HG03457 (cell line): ENCODE results near the gene ST7.
"Not testable (repeated sequence)": the region's sequence is repeated elsewhere in the genome, so short reads cannot be mapped to it uniquely, and the experiment has no call there.

ENCODE experiments used
- ATAC-seq: cut with Tn5 transposase; IDR thresholded peaks from one replicate; pipeline ENCODE4 v1.9.1; 2021; ENCODE audit warnings: moderate number of reproducible peaks; ENCODE audit not compliant: unreplicated experiment

ST7 gene

DNA sequence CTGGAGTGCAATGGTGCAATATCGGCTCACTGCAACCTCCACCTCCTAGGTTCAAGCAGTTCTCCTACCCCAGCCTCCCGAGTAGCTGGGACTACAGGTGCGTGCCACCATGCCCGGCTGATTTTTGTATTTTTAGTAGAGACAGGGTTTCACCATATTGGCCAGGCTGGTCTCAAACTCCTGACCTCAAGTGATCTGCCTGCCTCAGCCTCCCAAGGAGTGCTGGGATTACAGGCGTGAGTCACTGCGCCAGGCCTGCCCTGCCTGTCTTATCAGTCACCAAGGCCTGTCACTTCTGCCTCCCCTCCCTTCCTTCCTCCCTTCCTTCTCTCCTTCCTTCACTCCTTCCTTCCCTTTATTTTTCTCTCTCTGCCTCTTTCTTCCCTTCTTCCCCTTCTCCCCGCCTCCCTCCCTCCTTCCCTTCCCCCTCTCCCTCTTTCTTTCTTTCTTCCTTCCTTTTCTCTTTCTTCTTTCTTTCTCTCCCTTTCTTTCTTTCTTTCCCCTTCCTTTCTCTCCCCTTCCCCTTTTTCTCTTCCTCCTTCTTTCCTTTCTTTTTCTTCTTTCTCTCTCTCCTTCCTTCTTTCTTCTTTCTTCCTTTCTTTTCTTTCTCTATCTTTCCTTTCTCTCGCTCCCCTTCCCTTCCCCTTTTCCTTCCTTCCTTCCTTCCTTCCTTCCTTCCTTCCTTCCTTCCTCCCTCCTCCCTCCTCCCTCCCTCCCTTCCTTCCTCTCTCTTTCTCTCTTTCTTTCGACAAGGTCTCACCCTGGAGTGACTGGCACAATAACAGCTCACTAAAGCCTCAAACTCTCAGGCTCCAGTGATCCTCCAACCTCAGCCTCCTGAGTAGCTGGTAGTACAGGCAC lies 3.1 kb upstream of the ST7 start:
- no peak for ATAC-seq

DNA sequence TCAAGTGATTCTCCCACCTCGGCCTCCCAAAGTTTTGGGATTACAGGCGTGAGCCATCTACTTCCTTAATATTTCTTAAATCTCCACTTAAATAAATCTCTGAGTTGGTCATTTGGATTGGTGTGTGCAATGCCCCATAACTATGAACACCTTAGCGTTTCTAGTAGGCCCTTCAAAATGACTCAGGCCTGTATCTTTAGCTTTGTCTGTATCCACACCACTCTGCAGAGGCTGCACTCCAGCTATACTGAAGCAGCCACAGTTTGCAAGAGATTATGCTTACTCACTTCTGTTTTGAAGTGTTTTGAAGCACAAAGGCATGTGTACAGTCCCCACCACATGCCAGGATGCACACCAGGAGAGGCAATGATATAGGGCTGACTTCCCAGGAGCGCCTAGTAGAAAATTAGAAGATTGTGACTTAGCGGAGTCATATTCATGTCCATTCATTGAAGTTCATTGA lies 2.4 kb upstream of the ST7 start:
- ATAC-seq = no peak

DNA sequence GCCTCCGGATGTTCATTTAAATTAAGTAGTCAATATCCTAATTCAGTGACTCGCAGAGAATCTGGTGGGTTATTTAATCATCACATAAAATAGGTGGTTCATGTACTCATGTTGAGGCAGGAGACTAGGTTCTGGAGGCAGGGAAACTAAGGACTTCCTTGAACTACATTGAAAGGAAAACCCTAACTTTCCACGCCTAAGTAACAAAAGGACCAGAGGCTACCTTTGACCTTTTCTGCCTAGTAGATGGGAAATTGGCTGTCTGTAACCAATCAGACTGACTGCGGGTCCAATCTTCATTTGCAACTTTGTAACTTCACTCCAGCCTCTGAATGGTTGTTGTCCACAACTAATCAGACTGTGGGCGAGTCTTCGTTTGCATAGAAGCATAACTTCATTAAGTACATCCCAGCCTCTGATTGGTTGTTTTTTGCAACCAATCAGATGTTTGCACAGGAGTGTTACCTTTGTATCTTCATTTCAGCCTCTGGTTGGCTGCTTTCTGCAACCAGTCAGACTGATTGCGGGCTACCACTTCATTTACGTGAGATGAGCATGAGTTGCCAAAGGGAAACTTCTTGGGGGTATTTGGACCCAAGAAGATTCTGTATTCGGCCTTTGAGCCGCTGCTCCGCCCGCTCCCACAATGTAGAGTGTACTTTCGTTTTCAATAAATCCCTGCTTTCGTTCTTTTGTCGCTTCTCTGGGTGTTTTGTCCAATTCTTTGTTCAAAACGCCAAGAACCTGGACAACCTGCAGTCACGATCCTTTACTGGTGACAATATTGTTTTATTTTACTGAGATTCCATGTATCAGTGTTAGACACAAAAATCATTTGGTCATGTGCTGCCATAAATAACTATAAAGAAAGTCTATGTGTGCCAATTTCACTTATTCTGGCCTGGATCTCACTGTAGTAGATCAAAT lies 1.7 kb upstream of the ST7 start:
- ATAC-seq = no peak

DNA sequence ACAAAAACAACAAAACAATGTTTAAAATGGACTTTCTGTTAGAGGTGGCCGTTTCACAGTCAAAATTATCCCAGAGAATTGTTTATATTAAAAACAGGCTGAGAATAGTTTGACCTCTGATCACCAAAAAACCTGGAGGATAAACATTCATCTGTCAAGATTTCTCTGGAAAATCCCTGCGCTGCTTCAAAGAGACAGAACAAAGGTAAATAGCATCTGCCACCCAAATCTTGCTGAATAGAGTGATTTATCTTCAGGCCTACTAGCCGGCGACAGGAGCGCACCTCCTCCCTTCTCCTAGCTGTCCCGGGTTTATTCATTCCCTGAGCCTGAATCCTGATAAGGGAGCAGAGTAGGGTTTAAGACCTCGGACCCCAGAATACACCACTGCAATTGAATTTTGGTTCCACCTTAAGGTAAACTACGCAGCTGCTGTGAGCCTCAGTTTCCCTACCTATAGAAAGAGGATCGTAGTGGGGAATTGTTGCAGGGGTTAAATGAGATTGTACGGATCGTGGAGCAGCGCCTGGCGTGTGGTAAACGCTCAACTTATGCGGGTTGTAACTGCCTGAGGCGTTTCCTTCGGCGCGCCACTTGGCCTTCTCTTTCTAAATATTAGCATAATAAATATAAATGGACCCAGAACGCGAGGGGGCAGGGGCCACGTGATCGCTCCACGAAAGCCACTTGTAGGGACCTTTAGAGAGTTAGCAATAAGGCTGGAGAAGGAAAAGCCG lies 498 bp upstream of the ST7 start:
- ATAC-seq = no peak

DNA sequence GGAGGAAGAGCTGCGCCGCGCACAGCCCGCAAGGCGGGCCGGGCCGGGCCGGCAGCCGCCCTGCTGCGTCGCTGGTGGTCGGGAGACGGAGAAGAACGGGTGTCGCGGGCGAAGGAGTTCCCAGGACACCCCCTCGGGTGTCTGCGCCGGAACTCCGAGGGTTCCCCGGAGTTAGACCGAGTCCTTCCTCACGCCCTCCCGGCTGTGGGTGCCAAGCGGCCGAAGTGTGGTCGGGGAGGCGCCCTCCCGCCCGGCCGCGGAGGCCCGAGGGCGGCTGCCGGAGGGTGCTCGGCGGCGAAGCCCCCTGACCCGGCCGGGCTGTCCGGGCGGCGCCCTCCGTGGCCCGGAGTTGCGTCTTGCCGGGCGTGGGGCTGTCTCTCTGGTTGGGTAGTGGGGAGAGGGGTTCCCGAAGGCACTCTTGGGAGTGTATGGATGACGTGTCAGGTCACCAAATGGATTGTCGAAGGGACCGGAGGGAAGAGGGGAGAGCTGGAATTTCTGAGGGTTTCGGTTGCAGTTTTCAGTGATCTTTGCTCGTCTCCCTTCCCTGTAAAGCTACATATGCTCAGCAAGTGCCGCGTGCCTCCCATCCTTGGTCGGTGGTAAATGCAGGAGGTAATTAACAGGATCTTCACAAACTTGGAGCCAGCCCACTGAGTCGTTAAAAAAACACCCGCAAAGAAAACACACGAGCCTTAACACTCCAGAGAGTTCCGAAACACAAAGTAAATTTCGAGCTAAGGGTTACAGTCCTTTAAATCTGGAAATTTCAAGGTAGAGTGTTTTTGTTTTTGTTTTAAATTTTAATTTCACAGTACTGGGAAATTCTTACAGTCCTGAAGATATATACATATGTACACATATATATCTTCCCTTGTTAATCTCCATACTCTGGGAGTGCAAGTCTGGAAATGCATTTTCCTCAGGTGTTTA lies 871 bp downstream of the ST7 start:
- ATAC-seq = peak; percentile 21

DNA sequence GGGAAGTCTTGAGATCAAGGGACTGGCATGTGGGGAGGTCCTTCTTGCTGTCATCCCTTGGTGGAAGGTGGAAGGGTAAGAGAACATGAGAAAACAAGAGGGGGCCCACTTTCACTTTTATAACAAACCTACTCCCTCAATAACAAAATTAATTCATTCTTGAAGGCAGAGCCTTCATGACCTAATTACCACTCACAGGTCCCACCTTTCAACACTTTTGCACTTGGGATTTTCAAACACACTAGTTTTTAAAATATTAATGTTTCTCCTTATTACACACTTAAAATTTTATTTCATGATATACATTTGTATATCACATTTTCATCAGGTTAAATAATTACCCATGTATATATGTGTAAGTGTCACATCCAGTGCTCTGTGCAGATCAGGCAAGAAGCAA lies 2.0 kb downstream of the ST7 start:
- no peak for ATAC-seq

DNA sequence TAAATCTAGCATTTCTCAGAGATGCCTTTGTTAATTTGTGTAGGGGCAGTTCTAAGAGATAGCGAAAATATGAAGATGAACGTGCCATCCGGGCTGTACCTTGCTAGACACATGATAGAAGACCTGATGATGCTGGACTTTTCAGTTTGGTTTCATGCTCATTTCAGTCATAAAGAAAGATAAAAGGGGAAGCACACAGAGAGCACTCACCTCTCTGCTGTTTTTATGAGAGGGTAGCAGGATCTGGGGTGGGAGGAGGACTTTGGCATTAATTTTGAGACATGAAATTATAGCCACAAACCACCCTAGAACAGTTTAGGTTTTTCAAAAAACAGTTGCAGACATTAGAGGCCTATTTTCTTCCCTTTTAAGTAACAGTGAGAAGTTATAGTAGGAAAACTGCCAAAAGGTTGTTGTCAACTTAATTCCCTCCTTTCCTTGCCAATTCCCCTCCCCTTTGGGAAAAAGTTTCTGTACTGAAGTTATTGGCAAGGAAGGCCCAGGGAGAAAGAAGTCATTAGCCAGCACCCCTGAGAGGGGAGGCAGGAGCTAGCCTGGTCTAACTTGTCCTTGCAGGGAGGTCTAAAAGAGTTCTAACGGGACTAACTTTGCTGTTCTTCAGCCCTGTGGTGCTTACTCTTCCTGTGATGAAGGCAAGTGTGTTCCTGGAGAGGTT lies 2.6 kb downstream of the ST7 start:
- ATAC-seq = peak; percentile 72

DNA sequence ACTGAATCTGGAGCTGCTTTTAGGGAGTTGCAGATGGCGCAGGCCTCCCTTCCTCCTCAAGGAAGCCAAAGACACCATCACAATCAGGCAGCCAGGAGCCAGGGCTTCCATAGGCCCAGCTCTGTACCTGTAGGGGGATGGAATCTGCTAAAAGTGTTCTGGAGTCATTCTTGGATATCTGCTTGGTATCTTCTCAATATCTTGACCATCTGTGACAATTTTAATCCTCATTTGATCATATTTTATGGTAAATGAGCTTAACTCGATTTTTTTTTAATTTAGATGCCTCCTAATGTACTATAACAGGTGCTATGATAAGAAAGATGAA lies 3.1 kb downstream of the ST7 start:
- no peak for ATAC-seq

DNA sequence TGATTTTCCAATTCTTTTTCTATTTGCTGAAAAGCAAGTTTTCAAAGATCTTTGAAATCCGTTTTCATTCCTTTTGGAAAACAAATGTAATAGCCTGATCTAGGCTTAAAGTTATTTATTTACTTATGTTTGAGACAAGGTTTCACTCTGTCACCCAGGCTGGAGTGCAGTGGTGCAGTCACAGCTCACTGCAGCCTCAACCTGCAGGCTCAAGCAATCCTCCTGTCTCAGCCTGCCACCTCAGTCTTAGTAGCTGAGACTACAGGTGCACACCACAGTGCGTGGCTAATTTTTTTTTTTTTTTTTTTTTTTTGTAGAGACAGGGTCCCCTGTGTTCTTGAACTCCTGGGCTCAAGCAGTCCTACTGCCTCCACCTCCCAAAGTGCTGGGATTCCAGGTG lies 4.6 kb downstream of the ST7 start:
- ATAC-seq = no peak

DNA sequence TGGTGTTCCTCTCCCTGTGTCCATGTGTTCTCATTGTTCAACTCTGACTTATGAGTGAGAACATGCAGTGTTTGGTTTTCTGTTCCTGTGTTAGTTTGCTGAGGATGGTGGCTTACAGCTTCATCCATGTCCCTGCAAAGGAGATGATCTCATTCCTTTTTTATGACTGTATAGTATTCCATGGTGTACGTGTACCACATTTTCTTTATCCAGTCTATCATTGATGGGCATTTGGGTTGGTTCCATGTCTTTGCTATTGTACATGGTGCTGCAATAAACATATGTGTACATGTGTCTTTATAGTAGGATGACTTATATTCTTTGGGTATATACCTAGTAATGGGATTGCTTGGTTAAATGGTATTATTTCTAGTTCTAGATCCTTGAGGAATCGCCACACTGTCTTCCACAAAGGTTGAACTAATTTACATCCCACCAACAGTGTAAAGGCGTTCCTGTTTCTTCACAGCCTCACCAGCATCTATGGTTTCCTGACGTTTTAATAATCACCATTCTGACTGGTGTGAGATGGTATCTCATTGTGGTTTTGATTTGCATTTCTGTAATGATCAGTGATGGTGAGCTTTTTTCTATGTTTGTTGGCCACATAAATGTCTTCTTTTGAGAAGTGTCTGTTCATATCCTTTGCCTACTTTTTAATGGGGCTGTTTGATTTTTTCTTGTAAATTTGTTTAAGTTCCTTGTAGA lies 8.8 kb downstream of the ST7 start:
- not testable (repeated sequence) for ATAC-seq

DNA sequence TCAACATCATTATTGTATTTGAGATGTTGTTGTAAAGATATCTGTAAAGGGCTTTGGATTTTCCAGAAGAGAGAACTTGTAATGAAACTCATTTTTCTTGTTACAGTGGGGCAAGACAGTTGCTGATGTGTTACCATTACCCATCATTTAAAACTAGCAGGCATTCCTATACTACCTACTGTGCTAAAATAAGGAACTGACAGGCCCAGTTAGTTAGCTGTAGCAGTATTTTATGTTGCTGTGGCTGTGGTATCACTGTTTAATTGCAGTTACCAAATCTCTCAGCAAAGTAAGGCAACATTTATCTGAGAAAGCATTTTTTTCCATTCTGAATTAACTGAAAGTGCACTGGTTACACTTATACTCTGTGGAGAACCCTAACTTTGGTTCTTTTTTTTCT lies 9.9 kb downstream of the ST7 start:
- ATAC-seq = no peak

DNA sequence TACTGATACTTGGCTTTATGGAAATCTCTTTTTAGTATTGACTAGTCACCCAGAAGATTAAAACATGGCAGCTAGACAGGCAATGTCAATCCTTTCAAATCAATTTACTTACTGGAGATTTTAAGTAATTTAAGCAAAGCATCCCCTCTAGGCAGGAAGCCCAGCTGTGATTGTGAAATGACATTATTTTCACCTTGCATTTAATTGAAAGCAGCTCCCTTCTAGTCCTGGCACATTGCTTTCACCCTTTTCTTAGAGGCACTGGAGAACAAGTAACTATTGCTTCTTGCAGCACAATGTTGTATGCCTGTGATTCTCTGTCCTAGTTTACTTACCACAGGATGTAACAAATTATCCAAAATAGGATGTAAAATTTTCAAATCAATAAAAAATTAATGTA lies 13.3 kb downstream of the ST7 start:
- no peak for ATAC-seq

DNA sequence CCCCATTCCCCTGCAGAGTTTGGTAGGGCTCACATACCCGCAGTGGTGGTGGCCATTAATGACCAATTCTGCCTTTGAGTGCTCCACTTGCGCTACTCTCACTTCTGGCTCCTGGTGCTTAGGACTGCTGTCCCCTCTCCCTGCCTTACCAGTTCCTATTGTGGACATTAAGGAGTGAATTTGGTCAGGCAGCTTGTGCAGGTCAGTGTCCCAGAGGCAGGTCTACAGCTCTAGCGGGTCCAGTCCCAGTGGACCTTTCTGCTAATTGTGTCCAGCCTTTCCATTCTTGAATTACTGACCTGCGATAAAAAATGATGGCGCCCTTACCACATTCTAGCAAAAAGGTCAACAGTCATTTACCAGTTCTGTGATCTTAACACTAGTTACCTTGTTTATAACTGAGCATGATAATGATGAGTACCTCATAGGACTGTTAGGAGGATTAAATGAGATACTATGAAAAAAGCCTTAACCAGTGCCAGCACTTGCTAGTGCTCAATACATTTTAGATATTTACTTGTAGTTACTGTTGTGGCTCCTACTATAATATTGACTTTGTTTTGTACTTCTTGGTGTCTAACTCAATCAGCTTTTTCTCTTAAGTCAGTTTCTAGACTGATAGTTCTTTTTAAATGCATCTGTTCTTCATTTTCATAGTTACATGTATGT lies 14.1 kb downstream of the ST7 start:
- no peak for ATAC-seq

DNA sequence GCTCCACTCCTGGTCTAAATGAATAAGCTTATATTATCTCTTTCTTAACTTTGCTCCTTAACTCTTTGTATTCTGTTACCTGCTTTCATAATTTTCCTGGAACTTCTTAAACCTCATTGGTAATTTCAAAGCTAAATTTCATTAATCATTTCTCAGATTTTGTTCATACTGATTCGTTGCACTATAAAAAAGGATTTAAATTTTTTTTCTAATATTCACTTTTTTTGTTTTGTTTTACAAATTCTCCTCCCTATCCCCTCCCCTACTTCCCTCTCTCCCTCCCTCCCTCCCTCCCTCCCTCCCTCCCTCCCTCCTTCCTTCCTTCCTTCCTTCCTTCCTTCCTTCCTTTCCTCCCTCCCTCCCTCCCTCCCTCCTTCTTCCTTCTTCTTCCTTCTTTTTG lies 14.7 kb downstream of the ST7 start:
- ATAC-seq = no peak

DNA sequence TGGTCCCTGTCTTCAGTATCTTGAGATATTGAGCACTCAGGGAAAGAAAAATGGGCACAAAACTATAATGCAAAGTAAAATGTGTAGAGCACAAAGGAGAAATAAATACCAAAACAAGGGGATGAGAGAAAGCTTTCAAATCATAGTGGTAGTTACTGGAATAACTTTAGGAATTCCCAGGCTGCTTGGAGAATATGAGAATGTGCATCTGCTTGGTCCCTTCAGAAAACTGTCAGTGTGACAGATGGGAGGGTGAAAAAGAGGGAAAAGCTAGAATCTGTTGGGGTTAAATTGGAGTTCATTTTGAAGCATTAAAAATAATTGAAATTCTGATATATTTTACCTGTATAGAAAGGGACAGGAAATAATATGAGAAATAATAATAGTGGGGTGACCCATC lies 15.3 kb downstream of the ST7 start:
- ATAC-seq = no peak

DNA sequence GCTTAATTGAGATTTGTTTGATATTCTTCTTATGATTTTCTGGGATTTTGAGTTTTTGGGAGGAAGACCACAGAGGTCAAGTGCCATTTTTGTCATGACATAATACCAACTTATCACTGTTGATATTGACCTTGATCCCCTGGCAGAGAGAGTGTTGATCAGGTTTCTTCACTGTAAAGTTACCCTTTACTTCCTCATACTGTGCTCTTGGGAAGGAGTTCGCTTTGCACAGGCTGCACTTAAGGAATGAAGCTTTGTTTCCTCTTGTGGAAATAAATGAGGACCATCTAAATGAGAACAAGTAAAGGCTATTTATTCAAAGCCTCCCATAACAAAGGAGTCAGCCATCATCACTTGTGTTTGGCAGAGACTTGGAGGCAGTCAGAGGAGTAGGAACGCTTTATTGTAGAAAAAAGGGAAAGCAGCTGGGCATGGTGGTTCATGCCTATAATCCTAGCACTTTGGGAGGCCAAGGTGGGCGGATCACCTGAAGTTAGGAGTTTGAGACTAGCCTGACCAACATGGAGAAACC lies 16.1 kb downstream of the ST7 start:
- no peak for ATAC-seq

DNA sequence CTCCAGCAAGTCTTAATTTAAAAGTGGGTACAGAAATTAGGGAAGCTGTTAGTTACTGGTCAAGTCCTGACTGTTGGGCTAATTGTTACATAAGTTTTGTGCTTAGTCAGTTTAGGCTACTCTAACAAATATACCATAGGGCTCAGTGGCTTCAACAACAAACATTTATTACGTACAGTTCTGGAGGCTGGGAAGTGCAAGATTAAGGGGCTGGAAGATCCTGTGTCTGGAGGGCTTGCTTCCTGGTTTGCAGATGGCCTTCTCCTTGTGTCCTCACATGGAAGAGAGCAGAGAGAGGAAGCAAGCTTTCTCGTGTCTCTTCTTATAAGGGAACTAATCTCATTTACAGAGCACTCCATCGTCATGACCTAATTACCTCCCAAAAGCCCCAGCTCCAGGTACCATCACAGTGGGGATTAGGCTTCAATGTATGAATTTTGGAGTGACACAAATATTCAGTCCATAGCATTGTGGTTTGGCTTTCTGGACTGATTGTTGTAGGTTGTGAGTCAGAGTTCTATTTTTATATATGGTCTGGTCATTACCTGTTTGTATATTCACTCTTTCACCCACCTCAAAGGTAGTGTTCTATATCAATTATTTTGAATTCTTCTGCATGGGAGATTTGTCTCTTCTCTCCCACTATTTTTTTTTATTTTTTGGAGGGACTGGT lies 17.1 kb downstream of the ST7 start:
- ATAC-seq = peak; percentile 61

DNA sequence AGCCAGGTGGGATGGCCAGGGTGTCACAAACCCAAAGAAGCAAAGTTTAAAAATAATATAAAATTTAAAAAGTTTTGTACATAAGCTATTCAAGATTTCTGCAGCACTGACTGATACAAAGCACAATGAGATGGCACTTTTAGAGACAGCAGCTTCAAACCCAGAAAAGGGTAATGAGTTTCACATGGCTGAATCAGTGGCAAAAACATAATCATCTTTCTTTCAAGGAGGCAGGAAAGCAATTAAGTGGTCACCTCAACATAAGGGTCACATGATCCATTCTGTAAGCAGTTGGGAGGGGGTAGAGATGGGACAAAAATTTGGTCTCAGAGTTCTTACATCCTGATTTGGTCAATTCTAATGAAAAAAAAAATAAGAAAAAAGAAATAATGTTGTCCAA lies 17.9 kb downstream of the ST7 start:
- ATAC-seq = not testable (repeated sequence)
